ENCODE measurements around the gene PSAPL1.

DNA sequence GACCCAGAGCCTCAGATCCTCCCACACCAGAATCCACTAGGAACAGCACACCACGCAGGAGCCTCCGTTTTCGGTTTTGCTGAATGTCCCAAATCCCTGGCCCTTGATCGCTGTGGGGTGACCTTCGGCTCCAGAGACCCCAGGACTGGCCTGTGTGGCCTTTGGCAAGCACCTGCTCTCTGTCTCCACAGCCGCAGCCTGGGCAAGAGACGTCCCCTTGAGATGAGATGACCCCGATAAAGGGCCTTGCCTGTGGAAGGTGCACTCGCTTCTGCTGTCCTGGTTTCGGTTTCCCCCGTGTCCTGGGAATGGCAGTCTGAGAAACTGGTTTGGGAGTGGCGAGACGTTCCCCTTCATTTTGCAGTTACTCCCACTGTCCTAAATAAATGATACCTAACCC is 9.6 kb downstream of the PSAPL1 start:
- TF ChIP-seq, protein P1, sequence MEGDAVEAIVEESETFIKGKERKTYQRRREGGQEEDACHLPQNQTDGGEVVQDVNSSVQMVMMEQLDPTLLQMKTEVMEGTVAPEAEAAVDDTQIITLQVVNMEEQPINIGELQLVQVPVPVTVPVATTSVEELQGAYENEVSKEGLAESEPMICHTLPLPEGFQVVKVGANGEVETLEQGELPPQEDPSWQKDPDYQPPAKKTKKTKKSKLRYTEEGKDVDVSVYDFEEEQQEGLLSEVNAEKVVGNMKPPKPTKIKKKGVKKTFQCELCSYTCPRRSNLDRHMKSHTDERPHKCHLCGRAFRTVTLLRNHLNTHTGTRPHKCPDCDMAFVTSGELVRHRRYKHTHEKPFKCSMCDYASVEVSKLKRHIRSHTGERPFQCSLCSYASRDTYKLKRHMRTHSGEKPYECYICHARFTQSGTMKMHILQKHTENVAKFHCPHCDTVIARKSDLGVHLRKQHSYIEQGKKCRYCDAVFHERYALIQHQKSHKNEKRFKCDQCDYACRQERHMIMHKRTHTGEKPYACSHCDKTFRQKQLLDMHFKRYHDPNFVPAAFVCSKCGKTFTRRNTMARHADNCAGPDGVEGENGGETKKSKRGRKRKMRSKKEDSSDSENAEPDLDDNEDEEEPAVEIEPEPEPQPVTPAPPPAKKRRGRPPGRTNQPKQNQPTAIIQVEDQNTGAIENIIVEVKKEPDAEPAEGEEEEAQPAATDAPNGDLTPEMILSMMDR (conservative IDR thresholded peaks at IDR 0.05) = no peak
- TF ChIP-seq EZH2 (IDR thresholded peaks at IDR 0.05; ENCODE audit: low read depth) = no peak

All from PC-9 (cell line).